Suppressor macrophage (primary cell): Measurements from ENCODE around the gene SLC9A4.

ENCODE experiments used
- DNase-seq, 4 experiments: peaks; one replicate each; pipeline ENCODE4 v3.0.0-alpha.2; 2020 to 2022

SLC9A4 gene

GRCh38 chr2:102453501-102453900 lies 19.5 kb upstream of the SLC9A4 start:
- no peak for DNase-seq

- DNase-seq = no peak
These were observed 17.9 kb upstream of the SLC9A4 start for GRCh38 chr2:102455061-102455670.

GRCh38 chr2:102460467-102460866 lies 12.6 kb upstream of the SLC9A4 start:
- DNase-seq = no peak

GRCh38 chr2:102461188-102461587 lies 11.8 kb upstream of the SLC9A4 start:
- no peak for DNase-seq

GRCh38 chr2:102463160-102463559 lies 9.9 kb upstream of the SLC9A4 start:
- no peak for DNase-seq

GRCh38 chr2:102470168-102470567 lies 2.9 kb upstream of the SLC9A4 start:
- no peak for DNase-seq

GRCh38 chr2:102473631-102474030 lies 605 bp downstream of the SLC9A4 start:
- no peak for DNase-seq

- no peak for DNase-seq
These were observed 1.8 kb downstream of the SLC9A4 start for GRCh38 chr2:102474785-102475184.

- no peak for DNase-seq
These were observed 5.9 kb downstream of the SLC9A4 start for GRCh38 chr2:102478686-102479470.

- DNase-seq = no peak
These were observed 7.5 kb downstream of the SLC9A4 start for GRCh38 chr2:102480285-102481195.

- no peak for DNase-seq
These were observed 8.9 kb downstream of the SLC9A4 start for GRCh38 chr2:102481931-102482330.

GRCh38 chr2:102483086-102483485 lies 10.1 kb downstream of the SLC9A4 start:
- peak in 1 of 4 experiments; percentile 12 for DNase-seq

- DNase-seq = peak in 1 of 4 experiments; percentile 6
These were observed 11.5 kb downstream of the SLC9A4 start for GRCh38 chr2:102484310-102485061.

- no peak for DNase-seq
These were observed 12.2 kb downstream of the SLC9A4 start for GRCh38 chr2:102485147-102485785.

GRCh38 chr2:102486941-102487702 lies 14.1 kb downstream of the SLC9A4 start:
- DNase-seq = no peak

GRCh38 chr2:102487761-102488462 lies 14.9 kb downstream of the SLC9A4 start:
- peak; percentile 64 to 87 (median 76) for DNase-seq

GRCh38 chr2:102489646-102490045 lies 16.6 kb downstream of the SLC9A4 start:
- DNase-seq = no peak

- no peak for DNase-seq
These were observed 19.0 kb downstream of the SLC9A4 start for GRCh38 chr2:102492006-102492405.

GRCh38 chr2:102494570-102494969 lies 21.5 kb downstream of the SLC9A4 start:
- DNase-seq = no peak

- DNase-seq = no peak
These were observed 25.4 kb downstream of the SLC9A4 start for GRCh38 chr2:102498414-102498813.
